Coronary artery (tissue), 2 donors: ENCODE results near the gene KIAA0930.
A peak's percentile ranks its signal among the peaks of the same experiment; 100 is the strongest.

ENCODE experiments used
- DNase-seq: peaks from one replicate; pipeline ENCODE4 v3.0.0-alpha.2; 2017; ENCODE audit warnings: low spot score
- H3K27ac ChIP-seq, 2 donors: fragments of 200-600 bp; sonication (generic); one replicate each; pipeline ENCODE4 v1.5.1; 2016 to 2019
- H3K4me3 ChIP-seq: fragments of 200-600 bp; sonication (generic); 2 replicates; pipeline ENCODE4 v1.5.1; 2016; ENCODE audit warnings: mild to moderate bottlenecking, moderate library complexity
- TF ChIP-seq, protein P1 (sequence below): fragments of 200-600 bp; sonication (generic); IDR thresholded peaks from one replicate; pipeline ENCODE4 v1.5.1; 2019; ENCODE audit warnings: antibody characterized with exemption

KIAA0930 gene

DNA sequence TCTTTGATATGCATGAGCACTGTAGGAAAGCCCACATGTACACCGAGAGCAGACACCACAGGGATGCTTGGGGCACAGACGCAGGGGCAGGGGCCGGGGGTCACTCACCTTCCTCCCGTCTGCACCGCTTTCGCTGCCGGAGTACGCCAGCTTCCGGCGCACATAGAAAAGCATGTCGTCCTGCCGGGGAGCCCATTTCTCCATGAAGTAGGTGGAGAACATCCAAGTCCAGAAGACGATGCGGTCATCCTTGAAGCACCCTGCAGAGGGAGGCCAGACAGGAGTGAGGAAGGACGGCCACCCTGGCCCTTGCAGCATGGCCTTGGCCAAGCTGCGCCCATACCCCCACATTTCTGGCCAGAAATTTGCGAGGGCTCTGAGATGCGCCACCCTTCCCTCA, 28.8 kb downstream of the KIAA0930 start:
- TF ChIP-seq, protein P1, sequence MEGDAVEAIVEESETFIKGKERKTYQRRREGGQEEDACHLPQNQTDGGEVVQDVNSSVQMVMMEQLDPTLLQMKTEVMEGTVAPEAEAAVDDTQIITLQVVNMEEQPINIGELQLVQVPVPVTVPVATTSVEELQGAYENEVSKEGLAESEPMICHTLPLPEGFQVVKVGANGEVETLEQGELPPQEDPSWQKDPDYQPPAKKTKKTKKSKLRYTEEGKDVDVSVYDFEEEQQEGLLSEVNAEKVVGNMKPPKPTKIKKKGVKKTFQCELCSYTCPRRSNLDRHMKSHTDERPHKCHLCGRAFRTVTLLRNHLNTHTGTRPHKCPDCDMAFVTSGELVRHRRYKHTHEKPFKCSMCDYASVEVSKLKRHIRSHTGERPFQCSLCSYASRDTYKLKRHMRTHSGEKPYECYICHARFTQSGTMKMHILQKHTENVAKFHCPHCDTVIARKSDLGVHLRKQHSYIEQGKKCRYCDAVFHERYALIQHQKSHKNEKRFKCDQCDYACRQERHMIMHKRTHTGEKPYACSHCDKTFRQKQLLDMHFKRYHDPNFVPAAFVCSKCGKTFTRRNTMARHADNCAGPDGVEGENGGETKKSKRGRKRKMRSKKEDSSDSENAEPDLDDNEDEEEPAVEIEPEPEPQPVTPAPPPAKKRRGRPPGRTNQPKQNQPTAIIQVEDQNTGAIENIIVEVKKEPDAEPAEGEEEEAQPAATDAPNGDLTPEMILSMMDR = no peak
- Histone ChIP-seq H3K27ac (peak overlapping the region; percentile 72 to 88), H3K4me3 (peak overlapping the region; percentile 71)
- DNase-seq = no peak

DNA sequence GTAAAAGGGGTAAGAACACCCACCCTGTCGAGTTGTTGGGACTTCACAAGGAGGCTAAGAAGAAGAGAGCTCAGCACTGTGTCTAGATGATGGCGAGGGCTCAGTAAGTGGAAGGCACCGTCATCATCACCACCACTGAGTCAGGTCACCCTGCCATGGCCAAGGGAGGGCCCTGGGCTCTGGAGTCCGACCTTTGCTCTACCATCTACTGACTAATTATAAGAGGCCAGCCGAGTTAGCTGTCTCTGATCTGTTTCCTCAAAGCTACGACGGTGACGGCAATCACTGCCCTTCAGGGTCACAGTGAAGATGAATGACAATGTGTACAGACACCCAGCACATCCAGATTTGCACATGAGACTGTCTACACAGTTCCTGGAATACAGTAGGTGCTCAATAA, 29.3 kb downstream of the KIAA0930 start:
- TF ChIP-seq, protein P1 = no peak
- DNase-seq = no peak
- H3K4me3 ChIP-seq = peak overlapping the region; percentile 71
- H3K27ac ChIP-seq = peak overlapping the region; percentile 72 to 88

DNA sequence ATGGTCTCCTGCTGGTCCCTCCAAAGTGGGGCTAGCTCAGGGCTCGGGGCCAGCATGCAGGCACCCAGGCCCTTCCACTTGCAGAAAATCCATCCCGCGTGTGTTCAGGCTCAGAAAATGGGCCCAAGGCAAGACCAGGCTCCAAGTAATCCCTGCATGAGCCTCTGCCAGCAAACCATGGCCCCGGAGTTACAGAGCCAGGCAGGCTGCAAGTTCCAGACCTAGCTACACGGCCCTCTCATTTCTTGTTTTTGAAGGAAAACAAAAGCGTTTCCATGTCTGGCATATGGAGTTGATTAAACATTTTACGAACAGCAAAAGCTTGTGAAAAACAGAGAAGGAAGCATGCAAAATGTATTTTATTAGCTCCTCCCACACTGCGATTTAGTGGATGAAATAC, 29.7 kb downstream of the KIAA0930 start:
- peak overlapping the region in 1 of 2 donors; percentile 88 for H3K27ac ChIP-seq
- no peak for DNase-seq
- peak overlapping the region; percentile 71 for H3K4me3 ChIP-seq

DNA sequence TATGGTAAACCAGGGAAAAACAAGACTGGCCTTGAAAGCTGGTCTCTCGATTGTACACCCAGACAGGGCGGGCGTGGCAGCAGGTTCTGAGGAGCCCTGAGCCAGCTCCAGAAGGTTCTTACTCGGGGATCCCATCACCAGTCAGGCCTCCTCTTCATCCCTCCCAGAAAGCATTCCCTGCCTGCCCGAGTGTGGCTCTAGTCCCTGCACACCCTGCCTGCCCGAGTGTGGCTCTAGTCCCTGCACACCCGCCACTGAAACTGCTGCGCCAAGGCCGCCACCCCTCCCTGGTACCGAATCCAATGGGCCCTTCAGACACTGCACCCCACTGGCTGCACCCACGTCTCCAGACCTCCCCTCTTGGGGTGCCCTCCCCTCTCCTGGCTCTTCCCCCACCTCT, 30.1 kb downstream of the KIAA0930 start:
- no peak overlapping the region for H3K27ac ChIP-seq

More for the DNA sequence above, 29.7 kb downstream of the KIAA0930 start:
- TF ChIP-seq, protein P1 = no peak

DNA sequence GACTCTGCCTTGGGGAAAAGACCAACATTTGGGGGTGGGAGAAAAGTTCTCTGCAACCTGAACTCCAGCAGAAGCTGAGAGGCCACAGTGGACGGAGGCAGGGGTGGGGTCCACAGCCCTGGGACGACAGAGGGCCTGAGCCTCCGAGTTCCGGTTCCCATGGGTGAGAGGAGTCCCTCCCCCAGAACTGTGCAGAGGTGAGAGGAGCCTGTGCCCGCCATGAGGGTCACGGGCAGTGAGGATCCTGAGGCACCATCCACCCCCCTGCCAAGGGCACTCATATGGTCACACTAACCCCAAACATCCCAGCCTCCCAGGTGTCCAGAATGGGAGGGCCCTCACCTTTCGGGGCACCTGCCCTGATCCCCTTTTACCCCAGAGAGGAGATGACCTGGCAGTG, 30.5 kb downstream of the KIAA0930 start:
- TF ChIP-seq, protein P1 = no peak
- H3K27ac ChIP-seq = peak overlapping the region in 1 of 2 donors; percentile 60
- DNase-seq = no peak
- H3K4me3 ChIP-seq = no peak overlapping the region

More for the DNA sequence above, 30.1 kb downstream of the KIAA0930 start:
- DNase-seq = no peak
- TF ChIP-seq, protein P1 = no peak
- peak overlapping the region; percentile 71 for H3K4me3 ChIP-seq

DNA sequence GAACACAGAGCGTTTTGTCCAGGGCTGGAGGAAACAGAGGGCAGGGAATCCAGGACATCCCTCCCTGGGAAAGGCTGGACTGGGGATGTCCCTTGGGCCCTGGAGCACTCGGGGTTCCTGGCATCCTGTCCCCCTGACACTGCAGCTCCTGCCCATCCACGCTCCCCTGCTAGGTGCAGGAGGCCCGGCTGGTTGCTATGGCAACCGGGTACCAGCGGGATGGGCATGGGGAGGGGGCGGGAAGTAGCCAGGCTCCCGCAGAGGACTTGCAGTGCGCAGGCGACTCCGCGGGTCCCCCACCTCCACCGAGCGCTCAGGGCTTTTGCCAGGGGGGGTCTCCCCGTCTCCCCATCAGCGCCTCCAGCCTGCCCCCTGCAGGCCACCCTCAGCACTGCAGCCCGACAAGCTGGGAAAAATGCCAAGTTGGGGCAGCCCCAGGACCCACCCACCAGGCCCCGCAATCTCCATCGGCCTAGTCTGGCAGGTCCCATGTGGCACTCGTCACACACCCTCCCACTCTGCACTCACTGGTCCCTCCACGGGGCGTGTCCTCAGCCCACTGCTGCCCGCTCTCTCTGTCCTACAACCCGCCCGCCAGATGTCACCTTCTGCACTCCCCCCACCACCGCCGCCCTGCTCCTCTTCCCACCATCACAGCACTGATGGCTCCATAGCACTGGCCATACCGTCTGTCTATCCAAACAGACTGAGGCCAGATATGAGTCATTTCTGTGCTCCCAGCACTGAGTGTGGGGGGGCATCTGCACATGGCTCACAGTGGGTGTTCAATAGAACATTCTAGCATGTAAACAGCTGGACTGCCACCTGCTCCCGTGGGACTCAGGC, 31.5 kb downstream of the KIAA0930 start:
- TF ChIP-seq, protein P1 = peak; percentile 26
- no peak for DNase-seq
- Histone ChIP-seq H3K27ac (peak overlapping the region in 1 of 2 donors; percentile 60), H3K4me3 (peak overlapping the region; percentile 25)

DNA sequence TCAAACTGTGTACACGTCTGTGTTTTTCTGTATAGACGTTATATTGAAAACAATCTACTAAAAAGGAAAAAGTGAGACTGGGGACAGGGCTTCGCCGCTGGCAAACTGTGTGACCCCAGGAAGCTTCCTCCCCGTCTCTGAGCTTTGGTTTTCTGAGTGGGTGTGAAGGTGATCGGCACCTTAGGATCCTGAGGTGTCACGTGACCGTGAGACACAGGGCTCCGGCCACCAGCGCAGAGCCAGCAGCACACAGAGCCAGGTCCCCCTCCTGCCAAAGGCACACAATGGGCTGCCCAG, 32.0 kb downstream of the KIAA0930 start:
- H3K4me3 ChIP-seq = no peak overlapping the region
- TF ChIP-seq, protein P1 = no peak
- H3K27ac ChIP-seq = peak overlapping the region in 1 of 2 donors; percentile 60
- DNase-seq = no peak
